Osteoblast (primary cell): ENCODE data around the gene WWOX. TPM values are rescaled to one million over a fixed set of nuclear protein-coding genes. Genes with fewer than 3 reads are reported as not detected.

Source experiments
- DNase-seq: peaks from one replicate; pipeline ENCODE4 v3.0.0; 2011; ENCODE audit warnings: low spot score, mixed read lengths; ENCODE audit not compliant: insufficient read length; ENCODE audit errors: missing footprints
- H2AFZ ChIP-seq: 2 replicates; pipeline ENCODE4 v1.6.0; 2011; ENCODE audit warnings: mild to moderate bottlenecking, low read length
- H3K27ac ChIP-seq: 2 replicates; pipeline ENCODE4 v1.5.1; 2011; ENCODE audit warnings: mild to moderate bottlenecking, low read depth, low read length, moderate library complexity
- H3K27me3 ChIP-seq: 2 replicates; pipeline ENCODE4 v1.6.0; 2012; ENCODE audit warnings: mild to moderate bottlenecking, control low read depth, inconsistent platforms, low read length, moderate library complexity; ENCODE audit not compliant: insufficient read depth
- H3K36me3 ChIP-seq: 2 replicates; pipeline ENCODE4 v1.5.1; 2011; ENCODE audit warnings: mild to moderate bottlenecking, low read length, control low read depth, moderate library complexity; ENCODE audit not compliant: insufficient read depth
- H3K4me1 ChIP-seq: 2 replicates; pipeline ENCODE4 v1.5.1; 2011; ENCODE audit warnings: mild to moderate bottlenecking, low read length, control low read depth, moderate library complexity; ENCODE audit not compliant: insufficient read depth
- H3K4me2 ChIP-seq: 2 replicates; pipeline ENCODE4 v1.6.0; 2011; ENCODE audit warnings: mild to moderate bottlenecking, low read length; ENCODE audit not compliant: insufficient read depth
- H3K4me3 ChIP-seq: fragments of 200-600 bp; sonication (generic); 3 replicates; pipeline ENCODE4 v1.5.1; 2012; ENCODE audit warnings: mild to moderate bottlenecking, low read length, inconsistent platforms; ENCODE audit not compliant: insufficient read depth
- H3K79me2 ChIP-seq: 2 replicates; pipeline ENCODE4 v1.6.0; 2012; ENCODE audit warnings: mild to moderate bottlenecking, low read length, control low read depth, inconsistent platforms; ENCODE audit not compliant: insufficient read depth
- H3K9me3 ChIP-seq: 2 replicates; pipeline ENCODE4 v1.5.1; 2011; ENCODE audit warnings: low read depth, low read length, control low read depth
- H4K20me1 ChIP-seq: 2 replicates; pipeline ENCODE4 v1.6.0; 2012; ENCODE audit warnings: mild to moderate bottlenecking, low read length, control low read depth; ENCODE audit not compliant: insufficient read depth
- total RNA-seq: library from RNA; depleted of rRNA; stranded (reverse); fragments of >200 nt; gene quantifications from 2 replicates; pipeline ENCODE4 v1.2.3, GENCODE V29; 2012
- TF ChIP-seq, protein P1 (sequence below): IDR thresholded peaks from 2 replicates; pipeline ENCODE4 v1.5.1; 2011; ENCODE audit warnings: mild to moderate bottlenecking, low read depth, low read length, moderate library complexity; ENCODE audit errors: extremely low read depth

Gene WWOX
- total RNA-seq, 1 donor, result 23.9 TPM

DNA sequence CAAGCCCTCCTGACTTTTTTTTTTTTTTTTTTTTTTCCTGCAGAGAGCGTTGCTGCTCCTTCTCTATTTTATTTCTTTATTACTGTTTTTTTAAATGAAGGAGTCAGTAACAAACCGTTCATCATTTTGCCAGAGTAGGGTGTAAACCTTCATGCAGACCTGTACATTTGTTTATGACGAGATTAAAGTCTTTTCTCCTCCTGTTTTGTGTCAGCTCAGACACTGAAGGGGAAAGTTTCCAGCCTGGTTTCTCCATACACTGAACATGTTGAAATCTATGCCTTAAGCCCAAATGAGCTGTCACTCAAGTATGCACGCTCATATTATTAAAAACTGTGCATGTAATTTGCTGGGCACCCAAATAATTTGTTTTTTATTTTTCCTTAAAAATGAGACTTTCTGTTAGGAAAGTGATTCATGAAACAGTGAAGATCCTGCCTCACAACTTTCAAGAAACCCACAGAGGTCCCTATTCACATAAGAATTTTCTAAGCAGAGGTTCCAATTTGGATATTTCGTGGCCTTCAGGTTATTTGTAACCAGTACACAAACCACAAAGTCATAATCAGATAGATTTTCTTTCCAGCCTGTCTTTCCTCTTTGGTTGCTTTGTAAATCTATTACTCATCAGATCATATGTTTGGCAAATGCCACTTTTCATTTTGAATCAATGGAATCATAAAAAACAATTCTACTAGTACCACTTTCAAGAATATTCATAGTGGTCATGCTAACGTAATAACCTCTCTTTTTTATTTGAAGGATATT lies 800.8 kb downstream of the WWOX start:
- TF ChIP-seq, protein P1, sequence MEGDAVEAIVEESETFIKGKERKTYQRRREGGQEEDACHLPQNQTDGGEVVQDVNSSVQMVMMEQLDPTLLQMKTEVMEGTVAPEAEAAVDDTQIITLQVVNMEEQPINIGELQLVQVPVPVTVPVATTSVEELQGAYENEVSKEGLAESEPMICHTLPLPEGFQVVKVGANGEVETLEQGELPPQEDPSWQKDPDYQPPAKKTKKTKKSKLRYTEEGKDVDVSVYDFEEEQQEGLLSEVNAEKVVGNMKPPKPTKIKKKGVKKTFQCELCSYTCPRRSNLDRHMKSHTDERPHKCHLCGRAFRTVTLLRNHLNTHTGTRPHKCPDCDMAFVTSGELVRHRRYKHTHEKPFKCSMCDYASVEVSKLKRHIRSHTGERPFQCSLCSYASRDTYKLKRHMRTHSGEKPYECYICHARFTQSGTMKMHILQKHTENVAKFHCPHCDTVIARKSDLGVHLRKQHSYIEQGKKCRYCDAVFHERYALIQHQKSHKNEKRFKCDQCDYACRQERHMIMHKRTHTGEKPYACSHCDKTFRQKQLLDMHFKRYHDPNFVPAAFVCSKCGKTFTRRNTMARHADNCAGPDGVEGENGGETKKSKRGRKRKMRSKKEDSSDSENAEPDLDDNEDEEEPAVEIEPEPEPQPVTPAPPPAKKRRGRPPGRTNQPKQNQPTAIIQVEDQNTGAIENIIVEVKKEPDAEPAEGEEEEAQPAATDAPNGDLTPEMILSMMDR, result no peak
- Histone ChIP-seq H3K27me3 (no peaks in the 10 kb centered on the region), H3K4me2 (no peak overlapping the region), H4K20me1 (no peaks in the 10 kb centered on the region), H3K79me2 (no peaks in the 10 kb centered on the region), H3K4me3 (no peak overlapping the region), H3K36me3 (no peaks in the 10 kb centered on the region), H3K27ac (no peak overlapping the region), H2AFZ (no peak overlapping the region), H3K4me1 (no peaks in the 10 kb centered on the region), H3K9me3 (no peaks in the 10 kb centered on the region)
- DNase-seq, result no peak

DNA sequence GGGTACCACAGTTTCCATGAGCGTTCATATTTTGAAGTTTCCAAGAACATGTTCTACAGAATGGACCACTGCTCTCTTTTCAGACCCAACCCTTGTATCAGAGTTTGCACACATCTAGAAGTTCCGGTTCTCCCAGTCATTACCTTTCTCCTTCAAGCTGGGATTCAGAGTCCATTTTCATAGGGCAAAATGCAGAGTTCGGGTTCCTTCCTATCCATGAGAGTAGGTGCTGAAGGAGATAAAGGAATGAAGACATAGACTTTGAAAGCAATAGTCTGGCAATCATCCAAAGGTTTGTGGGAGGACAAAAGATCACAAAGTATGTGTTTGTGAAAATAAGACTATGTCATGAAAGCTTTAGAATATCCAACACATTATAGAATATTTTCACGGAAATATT lies 801.5 kb downstream of the WWOX start:
- no peaks in the 10 kb centered on the region for H3K36me3 ChIP-seq
- H3K9me3 ChIP-seq, result peaks cover 2% of the 10 kb centered on the region
- H4K20me1 ChIP-seq, result no peaks in the 10 kb centered on the region
- H3K4me1 ChIP-seq, result no peaks in the 10 kb centered on the region
- H2AFZ ChIP-seq, result no peak overlapping the region
- no peak overlapping the region for H3K27ac ChIP-seq
- TF ChIP-seq, protein P1, result no peak
- no peak overlapping the region for H3K4me2 ChIP-seq
- no peaks in the 10 kb centered on the region for H3K79me2 ChIP-seq
- no peak overlapping the region for H3K4me3 ChIP-seq
- H3K27me3 ChIP-seq, result no peaks in the 10 kb centered on the region
- DNase-seq, result no peak

DNA sequence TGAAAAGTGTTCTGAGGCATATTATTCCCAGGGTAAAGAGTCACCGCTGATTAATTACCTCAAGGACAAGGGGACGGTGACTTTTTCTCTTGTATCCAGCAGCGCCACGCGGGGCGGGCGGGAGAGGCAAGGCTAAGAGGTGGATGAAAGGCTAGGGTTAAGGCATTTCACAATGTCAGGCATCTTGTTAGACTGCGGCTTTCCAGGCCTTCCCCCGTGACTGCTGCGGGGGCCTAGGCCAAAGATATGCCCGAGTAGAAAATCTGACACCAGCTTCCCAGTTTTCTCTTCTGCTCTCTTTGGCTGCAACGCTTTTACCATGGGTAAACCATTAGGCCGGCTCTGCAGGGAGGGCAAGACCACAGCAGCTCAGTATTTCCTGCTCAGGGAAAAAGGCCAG lies 802.9 kb downstream of the WWOX start:
- Histone ChIP-seq H3K79me2 (no peaks in the 10 kb centered on the region), H3K9me3 (peaks cover 4% of the 10 kb centered on the region), H3K4me1 (no peaks in the 10 kb centered on the region), H3K4me3 (no peak overlapping the region), H3K27ac (no peak overlapping the region), H3K36me3 (no peaks in the 10 kb centered on the region), H3K4me2 (no peak overlapping the region), H2AFZ (no peak overlapping the region), H3K27me3 (no peaks in the 10 kb centered on the region), H4K20me1 (no peaks in the 10 kb centered on the region)
- DNase-seq, result no peak
- TF ChIP-seq, protein P1, result no peak

DNA sequence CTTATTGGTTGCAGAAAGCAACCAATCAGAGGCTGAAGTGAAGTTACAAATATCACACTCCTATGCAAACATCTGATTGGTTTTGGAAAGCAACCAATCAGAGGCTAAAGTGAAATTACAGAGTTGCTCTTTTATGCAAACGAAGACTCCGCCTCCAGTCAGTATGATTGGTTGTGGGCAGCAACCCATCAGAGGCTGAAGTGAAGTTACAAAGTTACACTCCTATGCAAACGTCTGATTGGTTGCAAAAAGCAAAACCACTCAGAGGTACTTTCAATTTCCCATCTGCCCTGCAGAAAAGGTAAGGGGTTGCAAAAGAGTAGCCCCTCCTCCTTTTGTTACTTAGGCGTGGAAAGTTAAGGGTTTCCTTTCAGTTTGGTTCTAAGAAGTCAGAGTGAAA lies 803.8 kb downstream of the WWOX start:
- Histone ChIP-seq H3K4me2 (no peak overlapping the region), H3K27me3 (no peaks in the 10 kb centered on the region), H2AFZ (no peak overlapping the region), H3K4me1 (no peaks in the 10 kb centered on the region), H4K20me1 (no peaks in the 10 kb centered on the region), H3K9me3 (peaks cover 4% of the 10 kb centered on the region), H3K36me3 (no peaks in the 10 kb centered on the region), H3K27ac (no peak overlapping the region), H3K4me3 (no peak overlapping the region), H3K79me2 (no peaks in the 10 kb centered on the region)
- TF ChIP-seq, protein P1, result no peak
- no peak for DNase-seq
